ENCODE results near the gene GLT1D1.
"Not testable (repeated sequence)": the region's sequence is repeated elsewhere in the genome, so short reads cannot be mapped to it uniquely, and the experiment has no call there.

The GLT1D1 gene

DNA sequence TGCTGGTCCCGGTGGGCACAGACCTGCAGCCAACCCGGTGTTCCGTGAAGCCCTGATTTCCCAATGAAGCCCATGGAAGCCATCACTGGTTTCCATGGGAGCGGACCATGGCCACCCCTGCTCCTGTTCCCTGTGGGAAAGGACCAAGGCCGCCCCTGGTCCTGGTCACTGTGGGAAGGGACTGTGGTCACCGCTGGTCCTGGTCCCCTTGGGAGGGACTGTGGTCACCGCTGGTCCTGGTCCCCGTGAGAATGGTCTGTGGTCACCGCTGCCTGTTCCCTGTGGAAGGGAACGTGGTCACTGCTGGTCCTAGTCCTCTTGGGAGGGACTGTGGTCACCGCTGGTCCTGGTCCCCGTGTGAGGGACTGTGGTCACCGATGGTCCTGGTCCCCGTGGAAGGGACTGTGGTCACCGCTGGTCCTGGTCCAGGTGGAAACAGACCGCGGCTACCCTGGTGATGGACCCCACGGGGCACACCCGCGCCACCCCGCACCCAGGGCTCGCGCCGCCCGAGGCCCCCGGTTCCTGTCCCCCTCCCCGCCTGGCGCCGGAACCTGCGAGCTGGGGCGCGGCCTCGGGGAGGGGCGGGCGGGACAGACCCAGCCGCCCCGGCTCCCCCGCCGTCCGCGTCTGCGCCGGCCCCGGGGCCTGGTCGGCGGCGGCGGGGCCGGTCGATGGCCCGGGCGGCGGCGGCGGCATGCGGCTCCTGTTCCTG, at the start of gene GLT1D1:
TSS of gene GLT1D1 (plus strand) at position 594 of the 715 bp plus-strand sequence. CDS start at position 698, 104 bp downstream.
- TF ChIP-seq, protein P1, sequence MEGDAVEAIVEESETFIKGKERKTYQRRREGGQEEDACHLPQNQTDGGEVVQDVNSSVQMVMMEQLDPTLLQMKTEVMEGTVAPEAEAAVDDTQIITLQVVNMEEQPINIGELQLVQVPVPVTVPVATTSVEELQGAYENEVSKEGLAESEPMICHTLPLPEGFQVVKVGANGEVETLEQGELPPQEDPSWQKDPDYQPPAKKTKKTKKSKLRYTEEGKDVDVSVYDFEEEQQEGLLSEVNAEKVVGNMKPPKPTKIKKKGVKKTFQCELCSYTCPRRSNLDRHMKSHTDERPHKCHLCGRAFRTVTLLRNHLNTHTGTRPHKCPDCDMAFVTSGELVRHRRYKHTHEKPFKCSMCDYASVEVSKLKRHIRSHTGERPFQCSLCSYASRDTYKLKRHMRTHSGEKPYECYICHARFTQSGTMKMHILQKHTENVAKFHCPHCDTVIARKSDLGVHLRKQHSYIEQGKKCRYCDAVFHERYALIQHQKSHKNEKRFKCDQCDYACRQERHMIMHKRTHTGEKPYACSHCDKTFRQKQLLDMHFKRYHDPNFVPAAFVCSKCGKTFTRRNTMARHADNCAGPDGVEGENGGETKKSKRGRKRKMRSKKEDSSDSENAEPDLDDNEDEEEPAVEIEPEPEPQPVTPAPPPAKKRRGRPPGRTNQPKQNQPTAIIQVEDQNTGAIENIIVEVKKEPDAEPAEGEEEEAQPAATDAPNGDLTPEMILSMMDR (IDR thresholded peaks at IDR 0.05; ENCODE audit: borderline replicate concordance, control extremely low read depth, extremely low read depth, insufficient read depth, missing control alignments): no peak
- DNase-seq (ENCODE audit: low spot score): peak; percentile 74
- in situ Hi-C loops (cut with MboI; ENCODE audit: low sequenced_read_pairs, unreplicated experiment): no loop called here

DNA sequence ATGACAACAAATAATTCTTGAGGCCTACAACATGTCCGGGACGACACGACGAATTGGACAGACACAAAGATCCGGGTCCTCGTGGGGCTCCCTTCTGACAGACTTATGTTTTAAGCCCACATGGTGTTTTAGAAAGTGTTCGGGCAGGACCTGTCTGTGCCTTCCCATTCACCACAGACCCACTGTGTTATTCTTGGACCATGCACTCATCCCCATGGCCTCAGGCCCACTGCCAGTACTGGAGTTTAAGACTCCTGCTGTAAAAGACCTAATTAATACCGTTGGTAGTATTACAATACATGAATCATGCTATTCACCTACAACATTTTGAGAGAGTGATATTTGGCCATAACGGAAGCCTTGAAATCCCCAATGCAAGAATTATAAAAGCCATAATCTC, 49.5 kb upstream of the GLT1D1 start:
- in situ Hi-C loops (cut with MboI; ENCODE audit: low sequenced_read_pairs, unreplicated experiment): no loop called here
- TF ChIP-seq, protein P1 (IDR thresholded peaks at IDR 0.05; ENCODE audit: borderline replicate concordance, control extremely low read depth, extremely low read depth, insufficient read depth, missing control alignments): no peak
- no peak for DNase-seq (ENCODE audit: low spot score)

DNA sequence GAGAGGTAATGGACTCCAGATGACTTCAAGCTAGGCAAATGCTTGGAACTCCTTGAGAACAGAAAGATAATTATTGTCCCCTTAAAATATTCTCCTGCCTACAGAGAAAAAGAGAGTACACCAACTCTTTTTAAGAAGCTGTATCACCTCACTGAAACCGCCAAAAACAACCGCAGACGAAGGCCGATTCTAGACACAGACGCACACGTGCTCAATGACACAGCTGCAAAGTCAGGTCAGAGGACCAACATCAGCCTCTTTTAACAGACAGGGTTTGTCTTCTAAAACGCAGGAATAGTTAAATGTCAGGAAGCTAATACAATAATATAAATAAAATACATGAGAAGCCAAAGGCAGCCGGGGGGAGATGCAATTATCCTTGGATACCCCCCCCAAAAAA, 48.5 kb upstream of the GLT1D1 start:
- in situ Hi-C loops (cut with MboI; ENCODE audit: low sequenced_read_pairs, unreplicated experiment): no loop called here
- TF ChIP-seq, protein P1 (IDR thresholded peaks at IDR 0.05; ENCODE audit: borderline replicate concordance, control extremely low read depth, extremely low read depth, insufficient read depth, missing control alignments): no peak
- DNase-seq (ENCODE audit: low spot score): no peak

DNA sequence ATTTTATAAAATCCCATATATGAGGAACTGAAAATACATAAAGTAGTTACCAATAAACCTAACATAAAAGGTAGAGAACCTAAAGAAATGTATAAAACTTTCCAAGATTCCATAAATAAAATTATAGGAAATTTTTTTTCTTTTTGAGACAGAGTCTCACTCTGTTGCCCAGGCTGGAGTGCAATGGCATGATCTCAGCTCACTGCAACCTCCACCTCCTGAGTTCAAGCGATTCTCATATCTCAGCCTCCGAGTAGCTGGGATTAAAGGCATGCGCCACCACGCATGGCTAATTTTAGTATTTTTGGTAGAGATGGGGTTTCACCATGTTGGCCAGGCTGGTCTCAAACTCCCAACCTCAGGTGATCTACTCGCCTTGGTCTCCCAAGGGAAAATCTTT, 47.9 kb upstream of the GLT1D1 start:
- in situ Hi-C loops (cut with MboI; ENCODE audit: low sequenced_read_pairs, unreplicated experiment); DNase-seq (ENCODE audit: low spot score): not testable (repeated sequence)

DNA sequence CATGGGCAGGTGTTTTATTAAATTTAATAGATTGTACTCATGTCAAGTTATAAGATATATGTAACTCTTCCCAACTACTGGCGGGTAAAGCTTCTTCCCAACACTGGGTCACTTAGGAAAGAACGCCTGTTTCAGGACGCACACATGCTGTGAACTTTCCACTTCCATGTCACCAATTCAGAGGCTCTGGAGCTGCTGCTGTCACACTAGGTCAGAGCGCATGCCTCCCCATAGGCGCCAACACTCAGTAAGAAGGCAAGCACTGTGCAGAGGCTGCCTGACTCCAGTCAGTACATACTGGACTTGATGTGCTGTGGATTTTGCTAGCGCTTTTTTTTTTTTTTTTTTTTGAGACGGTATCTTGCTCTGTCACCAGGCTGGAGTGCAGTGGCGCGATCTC, 46.7 kb upstream of the GLT1D1 start:
- TF ChIP-seq, protein P1 (IDR thresholded peaks at IDR 0.05; ENCODE audit: borderline replicate concordance, control extremely low read depth, extremely low read depth, insufficient read depth, missing control alignments): no peak
- in situ Hi-C loops (cut with MboI; ENCODE audit: low sequenced_read_pairs, unreplicated experiment): no loop called here
- no peak for DNase-seq (ENCODE audit: low spot score)

DNA sequence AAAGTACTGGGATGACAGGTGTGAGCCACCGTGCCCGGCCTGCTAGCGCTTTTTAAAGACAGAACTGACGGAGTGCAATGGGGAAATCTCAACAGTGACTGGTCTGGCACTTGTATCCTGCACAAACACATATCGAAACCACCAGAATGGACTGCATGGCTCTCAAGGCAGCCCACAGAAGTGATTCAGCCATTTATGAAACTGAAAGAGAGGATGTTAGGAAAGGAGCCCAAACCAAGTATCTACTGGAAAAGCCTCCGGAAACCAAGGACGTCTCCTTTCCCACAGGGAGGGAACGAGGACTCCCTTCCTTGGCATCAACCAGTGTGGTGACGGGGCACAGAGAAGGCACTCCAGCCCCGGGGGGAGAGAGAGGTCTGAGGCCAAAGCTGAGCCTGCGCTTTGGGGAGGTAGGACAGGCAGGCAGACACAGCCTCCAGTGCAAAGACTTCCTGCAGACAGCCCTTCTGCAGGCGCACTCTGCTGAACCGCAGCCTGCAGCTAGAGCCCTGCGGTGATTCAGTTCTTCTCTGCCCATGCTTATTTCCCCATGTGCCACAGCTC, 46.0 kb upstream of the GLT1D1 start:
- in situ Hi-C loops (cut with MboI; ENCODE audit: low sequenced_read_pairs, unreplicated experiment): no loop called here
- no peak for DNase-seq (ENCODE audit: low spot score)
- TF ChIP-seq, protein P1 (IDR thresholded peaks at IDR 0.05; ENCODE audit: borderline replicate concordance, control extremely low read depth, extremely low read depth, insufficient read depth, missing control alignments): no peak

DNA sequence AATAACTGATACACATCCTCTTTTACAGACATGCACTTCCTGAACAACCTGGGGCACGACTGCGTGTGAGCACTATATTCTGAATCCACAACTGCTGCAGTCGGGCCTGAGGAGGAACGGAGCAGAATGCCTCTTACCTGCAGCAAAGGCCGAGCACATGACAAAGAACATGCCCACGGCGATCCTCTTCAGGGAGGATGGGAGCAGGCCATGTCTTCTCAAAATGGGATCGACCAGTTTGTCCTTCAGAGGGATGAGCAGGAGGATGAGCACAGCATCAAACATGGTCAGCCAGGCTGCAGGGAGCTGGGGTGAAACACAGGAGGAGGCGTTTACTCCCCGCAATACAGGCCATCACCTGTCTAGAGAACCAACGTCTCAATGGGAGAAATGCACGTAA, 44.6 kb upstream of the GLT1D1 start:
- no peak for DNase-seq (ENCODE audit: low spot score)
- TF ChIP-seq, protein P1 (IDR thresholded peaks at IDR 0.05; ENCODE audit: borderline replicate concordance, control extremely low read depth, extremely low read depth, insufficient read depth, missing control alignments): no peak
- in situ Hi-C loops (cut with MboI; ENCODE audit: low sequenced_read_pairs, unreplicated experiment): no loop called here
